Right lobe of liver (tissue), 4 donors: ENCODE data around the gene TNS1.

ENCODE experiments used
- POLR2A ChIP-seq: fragments of 450-650 bp; IDR thresholded peaks from one replicate; pipeline ENCODE4 v1.6.1; 2017; ENCODE audit warnings: antibody characterized with exemption, mild to moderate bottlenecking
- TF ChIP-seq, protein P1 (sequence below), 4 donors: fragments of 200-600 bp in 3 of 4; fragments of 450-650 bp in 1 of 4; IDR thresholded peaks; one replicate each; pipeline versions ENCODE4 v1.5.1 to v1.8.0; 2016 to 2022; ENCODE audit warnings: antibody characterized with exemption in 4 of 4, mild to moderate bottlenecking in 2 of 4
- donor health status: DM: no; HTN: no; CAD: no.
- donor health status: DM: no; HTN: no; CAD: no.
- donor health status: DM: no; HTN: yes; CAD: no.

GRCh38 chr2:218020966-218021535 is 18.3 kb upstream of the TNS1 start:
- TF ChIP-seq, protein P1, sequence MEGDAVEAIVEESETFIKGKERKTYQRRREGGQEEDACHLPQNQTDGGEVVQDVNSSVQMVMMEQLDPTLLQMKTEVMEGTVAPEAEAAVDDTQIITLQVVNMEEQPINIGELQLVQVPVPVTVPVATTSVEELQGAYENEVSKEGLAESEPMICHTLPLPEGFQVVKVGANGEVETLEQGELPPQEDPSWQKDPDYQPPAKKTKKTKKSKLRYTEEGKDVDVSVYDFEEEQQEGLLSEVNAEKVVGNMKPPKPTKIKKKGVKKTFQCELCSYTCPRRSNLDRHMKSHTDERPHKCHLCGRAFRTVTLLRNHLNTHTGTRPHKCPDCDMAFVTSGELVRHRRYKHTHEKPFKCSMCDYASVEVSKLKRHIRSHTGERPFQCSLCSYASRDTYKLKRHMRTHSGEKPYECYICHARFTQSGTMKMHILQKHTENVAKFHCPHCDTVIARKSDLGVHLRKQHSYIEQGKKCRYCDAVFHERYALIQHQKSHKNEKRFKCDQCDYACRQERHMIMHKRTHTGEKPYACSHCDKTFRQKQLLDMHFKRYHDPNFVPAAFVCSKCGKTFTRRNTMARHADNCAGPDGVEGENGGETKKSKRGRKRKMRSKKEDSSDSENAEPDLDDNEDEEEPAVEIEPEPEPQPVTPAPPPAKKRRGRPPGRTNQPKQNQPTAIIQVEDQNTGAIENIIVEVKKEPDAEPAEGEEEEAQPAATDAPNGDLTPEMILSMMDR (IDR thresholded peaks at IDR 0.05) = no peak
- no peak for TF ChIP-seq POLR2A
